HepG2 (cell line): ENCODE measurements around the gene DNAJC5. TPM values are rescaled to one million over a fixed set of nuclear protein-coding genes. Genes with fewer than 3 reads are reported as not detected.
"Not testable (repeated sequence)": the region's sequence is repeated elsewhere in the genome, so short reads cannot be mapped to it uniquely, and the experiment has no call there.

ENCODE experiments used
- ATAC-seq: fragments of 200-7000 bp; cut with Tn5 transposase; 3 replicates; pipeline ENCODE4 v1.9.1; 2020; ENCODE audit warnings: mild to moderate bottlenecking, moderate library complexity
- BruUV-seq: library from RNA; stranded (reverse); fragments of 400-500 nt; replicated peaks from 2 replicates; lab custom pipeline; 2021; lab: Mats Ljungman, UMichigan
- CTCF ChIA-PET: fragments of 300-600 bp; formaldehyde crosslinking; extraction: SDS; loops from one replicate; lab custom pipeline; 2021; ENCODE audit warnings: low total read pairs, inconsistent platforms, low intra/inter-chr PET ratio; lab: Yijun Ruan, JAX
- POLR2A ChIA-PET: fragments of 350-600 bp; sonication (Branson Sonifier 250); formaldehyde crosslinking; loops from one replicate; lab custom pipeline; 2020; ENCODE audit warnings: antibody characterized with exemption, inconsistent platforms; lab: Yijun Ruan, JAX
- DNase-seq: peaks from one replicate; pipeline ENCODE4 v3.0.0-alpha.2; 2015; ENCODE audit warnings: low spot score
- FAIRE-seq: peaks from 3 replicates; lab custom pipeline; 2011; peaks lifted over from hg19 to GRCh38; lab: Jason Lieb, UNC
- H2AFZ ChIP-seq: one replicate; pipeline ENCODE4 v1.6.1; 2011; ENCODE audit warnings: low read length, inconsistent platforms
- H3K27ac ChIP-seq: fragments of 300-600 bp; 3 replicates; pipeline ENCODE4 v1.8.0; 2011; ENCODE audit warnings: mixed run types, mild to moderate bottlenecking, mixed read lengths, low read length, inconsistent platforms; ENCODE audit not compliant: insufficient read depth; ENCODE audit errors: extremely low read length
- H3K27me3 ChIP-seq, 2 experiments: fragments of 200-600 bp in 1 of 2; 2 replicates in 1 of 2; 3 replicates in 1 of 2; pipeline versions ENCODE4 v1.6.0 to v1.8.0; 2011; ENCODE audit warnings: low read length in 2 of 2, mild to moderate bottlenecking in 2 of 2, moderate library complexity in 2 of 2, inconsistent platforms in 1 of 2; ENCODE audit not compliant: insufficient read depth in 2 of 2, control insufficient read depth in 1 of 2
- H3K36me3 ChIP-seq, 2 experiments: fragments of 200-600 bp in 1 of 2; replicated peaks in 1 of 2; 2 replicates in 1 of 2; 3 replicates in 1 of 2; pipeline versions ENCODE4 v1.5.1 to v1.8.0; 2011; ENCODE audit warnings: low read length in 2 of 2, inconsistent platforms in 1 of 2; ENCODE audit not compliant: insufficient read depth in 2 of 2, control insufficient read depth in 1 of 2
- H3K4me1 ChIP-seq: 2 replicates; pipeline ENCODE4 v1.5.1; 2012; ENCODE audit warnings: low read length, inconsistent platforms; ENCODE audit not compliant: insufficient read depth
- H3K4me2 ChIP-seq: 2 replicates; pipeline ENCODE4 v1.6.0; 2011; ENCODE audit warnings: low read depth, low read length, inconsistent platforms
- H3K4me3 ChIP-seq, 3 experiments: fragments of 200-600 bp in 1 of 3; sonication (generic), shearing (Covaris generic) in 1 of 3; replicated peaks in 1 of 3; 2 replicates each; pipeline ENCODE4 v1.5.1; 2011 to 2016; ENCODE audit warnings: low read length in 3 of 3, inconsistent platforms in 2 of 3, low read depth in 2 of 3, mild to moderate bottlenecking in 2 of 3, control low read depth in 1 of 3, mixed read lengths in 1 of 3; ENCODE audit not compliant: insufficient read depth in 1 of 3
- H3K79me2 ChIP-seq: one replicate; pipeline ENCODE4 v1.6.1; 2011; ENCODE audit warnings: low read length, inconsistent platforms; ENCODE audit not compliant: insufficient read depth
- H3K9ac ChIP-seq: 2 replicates; pipeline ENCODE4 v1.6.0; 2011; ENCODE audit warnings: mild to moderate bottlenecking, low read depth, low read length, inconsistent platforms; ENCODE audit not compliant: insufficient read depth
- H3K9me3 ChIP-seq: 2 replicates; pipeline ENCODE4 v1.5.1; 2012; ENCODE audit warnings: mild to moderate bottlenecking, low read length
- H4K20me1 ChIP-seq: 2 replicates; pipeline ENCODE4 v1.6.0; 2011; ENCODE audit warnings: inconsistent platforms, mild to moderate bottlenecking, low read length, moderate library complexity; ENCODE audit not compliant: insufficient read depth
- CEBPB ChIP-seq: IDR thresholded peaks from 2 replicates; pipeline ENCODE4 v1.6.1; 2011; ENCODE audit warnings: low read depth, low read length, improper control_type of control experiment, borderline replicate concordance
- MAFG ChIP-seq: sonication (generic); formaldehyde crosslinking; IDR thresholded peaks from 2 replicates; pipeline ENCODE4 v1.5.1; 2020; ENCODE audit warnings: mild to moderate bottlenecking, missing genetic modification reagents
- RBFOX2 ChIP-seq: fragments of 200-400 bp; formaldehyde crosslinking; IDR thresholded peaks from 2 replicates; pipeline ENCODE4 v1.6.1; 2017; ENCODE audit warnings: low read depth, mild to moderate bottlenecking, low read length
- ZNF432 ChIP-seq: sonication (generic); formaldehyde crosslinking; IDR thresholded peaks from 2 replicates; pipeline ENCODE4 v1.5.0; 2020; ENCODE audit warnings: missing genetic modification reagents, mild to moderate bottlenecking, borderline replicate concordance
- whole genome bisulfite sequencing: methylation state at CpG from one replicate; pipeline ENCODE4 v1.1.6; 2017; ENCODE audit warnings: low lambda C conversion rate; 5-methylcytosine and 5-hydroxymethylcytosine counted together
- in situ Hi-C: cut with HindIII; loops from 2 replicates; pipeline ENCODE4 v1.10.0; 2017; ENCODE audit warnings: low pct_unique_long_range_greater_than_20kb; ENCODE audit not compliant: extremely low pct_ligation_motif_present
- intact Hi-C: fragments of 100-400 bp; cut with micrococcal nuclease; formaldehyde crosslinking; loops from one replicate; pipeline ENCODE4 v1.10.0; 2022; ENCODE audit not compliant: unreplicated experiment
- polyA plus RNA-seq, 8 experiments: library from polyadenylated mRNA; depleted of rRNA in 3 of 8; stranded (reverse) in 7 of 8; unstranded in 1 of 8; fragments of >200 nt; fragmentation: Illumina TruSeq in 4 of 8; extraction: Trizol in 4 of 8; gene quantifications; 2 replicates each; pipeline versions ENCODE4 v1.2.1 to v1.2.3, GENCODE V29; 2011 to 2016; ENCODE audit warnings: low read depth in 4 of 8, missing spikeins in 1 of 8, mixed read lengths in 1 of 8; ENCODE audit not compliant: insufficient read depth in 1 of 8
- total RNA-seq, 5 experiments: library from RNA; depleted of rRNA; stranded (reverse); fragments of >200 nt; fragmentation: Illumina TruSeq; extraction: Trizol; gene quantifications; 2 replicates each; pipeline ENCODE4 v1.2.3, GENCODE V29; 2016; ENCODE audit warnings: low read depth in 1 of 5
- TF ChIP-seq, protein P1 (sequence below): sonication (generic); formaldehyde crosslinking; IDR thresholded peaks from 2 replicates; pipeline ENCODE4 v1.8.0; 2022; ENCODE audit warnings: missing genetic modification reagents, mild to moderate bottlenecking, borderline replicate concordance
- TF ChIP-seq, protein P2 (sequence below): sonication (generic); formaldehyde crosslinking; IDR thresholded peaks from 2 replicates; pipeline ENCODE4 v1.4.0; 2020; ENCODE audit warnings: mild to moderate bottlenecking, missing genetic modification reagents

Gene DNAJC5
- total and polyA plus RNA-seq, 2 of the 13 experiments (the other 11 are each of a cell fraction or from before 2014, with no cell fraction given): 42.8 to 64.5 TPM

DNA sequence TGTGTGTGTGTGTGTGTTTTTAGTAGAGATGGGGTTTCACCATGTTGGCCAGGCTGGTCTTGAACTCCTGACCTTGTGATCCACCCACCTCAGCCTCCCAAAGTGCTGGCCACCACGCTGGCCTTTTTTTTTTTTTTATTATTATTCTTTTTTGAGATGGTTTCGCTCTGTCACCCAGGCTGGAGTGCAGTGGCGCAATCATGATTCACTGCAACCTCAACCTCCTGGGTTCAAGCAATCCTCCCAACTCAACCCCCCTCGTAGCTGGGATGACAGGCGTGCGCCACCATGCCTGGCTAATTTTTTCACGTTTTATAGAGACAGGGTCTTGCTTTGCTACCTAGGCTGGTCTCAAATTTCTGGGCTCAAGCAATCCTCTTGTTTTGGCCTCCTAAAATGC, 20.7 kb upstream of the DNAJC5 start:
- CTCF ChIA-PET, H3K4me1 ChIP-seq, H3K27ac ChIP-seq, intact Hi-C loops, H3K4me3 ChIP-seq, DNase-seq, FAIRE-seq, BruUV-seq, in situ Hi-C loops, H3K4me2 ChIP-seq, ATAC-seq, H3K9me3 ChIP-seq, H3K9ac ChIP-seq, H3K27me3 ChIP-seq, H2AFZ ChIP-seq: not testable (repeated sequence)
- peaks cover 44% of the 10 kb centered on the region for H3K79me2 ChIP-seq
- POLR2A ChIA-PET: interaction anchor here (2.7 kb wide), 1 partner anchor 9 kb away, joined by 12 read pairs; the partner anchor contains the start of gene TPD52L2
- WGBS: 97% methylated on average over 7 of the region's 7 CpGs
- TF ChIP-seq, protein P1, sequence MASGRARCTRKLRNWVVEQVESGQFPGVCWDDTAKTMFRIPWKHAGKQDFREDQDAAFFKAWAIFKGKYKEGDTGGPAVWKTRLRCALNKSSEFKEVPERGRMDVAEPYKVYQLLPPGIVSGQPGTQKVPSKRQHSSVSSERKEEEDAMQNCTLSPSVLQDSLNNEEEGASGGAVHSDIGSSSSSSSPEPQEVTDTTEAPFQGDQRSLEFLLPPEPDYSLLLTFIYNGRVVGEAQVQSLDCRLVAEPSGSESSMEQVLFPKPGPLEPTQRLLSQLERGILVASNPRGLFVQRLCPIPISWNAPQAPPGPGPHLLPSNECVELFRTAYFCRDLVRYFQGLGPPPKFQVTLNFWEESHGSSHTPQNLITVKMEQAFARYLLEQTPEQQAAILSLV (CRISPR knock-in tag): 0 out of 2 replicates have a peak, but pooled peaks have one; percentile 26
- TF ChIP-seq CEBPB: 0 out of 2 replicates have a peak, but pooled peaks have one; percentile 26
- peaks cover 56 to 87% of the 10 kb centered on the region in 2 experiments for H3K36me3 ChIP-seq
- peaks cover 19% of the 10 kb centered on the region; the same call in 1 of the 2 replicates for H4K20me1 ChIP-seq

DNA sequence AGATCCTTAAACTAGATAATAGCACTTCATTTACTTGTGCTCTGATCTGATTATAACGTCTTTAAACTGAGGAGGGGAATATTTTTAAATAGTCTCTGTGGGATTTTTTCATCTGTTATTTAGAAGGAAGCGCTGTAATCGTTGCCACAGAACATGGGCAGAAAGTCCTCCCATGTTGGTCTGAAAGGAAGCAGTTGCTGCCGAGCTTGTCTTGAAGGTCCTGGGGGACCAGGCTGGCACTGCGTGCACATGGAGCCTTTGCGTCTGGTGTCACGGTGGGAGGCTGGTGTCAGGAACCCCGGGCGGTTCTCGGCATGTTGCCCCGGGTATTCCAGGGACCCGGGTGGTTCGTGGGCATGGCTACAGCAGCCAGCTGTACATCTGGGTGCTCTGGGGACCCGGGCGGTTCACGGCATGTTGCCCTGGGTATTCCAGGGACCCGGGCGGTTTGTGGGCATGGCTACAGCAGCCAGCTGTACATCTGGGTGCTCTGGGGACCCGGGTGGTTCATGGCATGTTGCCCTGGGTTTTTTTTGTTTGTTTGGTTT, 18.4 kb upstream of the DNAJC5 start:
- Histone ChIP-seq H3K9me3 (no peaks in the 10 kb centered on the region), H4K20me1 (peaks cover 28% of the 10 kb centered on the region; the same call in 1 of the 2 replicates), H3K4me1 (no peaks in the 10 kb centered on the region), H2AFZ (no peak overlapping the region), H3K79me2 (peaks cover 42% of the 10 kb centered on the region), H3K27ac (no peak overlapping the region), H3K4me3 (no peak overlapping the region), H3K36me3 (peaks cover 59 to 71% of the 10 kb centered on the region in 2 experiments), H3K27me3 (no peaks in the 10 kb centered on the region), H3K9ac (no peak overlapping the region), H3K4me2 (no peak overlapping the region)
- intact Hi-C loops (no loop called here), in situ Hi-C loops (no loop called here)
- 94% methylated on average over 15 of the region's 19 CpGs for WGBS
- DNase-seq: no peak
- BruUV-seq: no TSS peak
- FAIRE-seq: no peak
- ATAC-seq: no peak
- ChIA-PET POLR2A (interaction anchor here (1.4 to 1.5 kb wide), 2 partner anchors 11 to 20 kb away, joined by 5 to 7 read pairs; partner anchors contain the start of gene TPD52L2), CTCF (no interaction called here)
- TF ChIP-seq, protein P2, sequence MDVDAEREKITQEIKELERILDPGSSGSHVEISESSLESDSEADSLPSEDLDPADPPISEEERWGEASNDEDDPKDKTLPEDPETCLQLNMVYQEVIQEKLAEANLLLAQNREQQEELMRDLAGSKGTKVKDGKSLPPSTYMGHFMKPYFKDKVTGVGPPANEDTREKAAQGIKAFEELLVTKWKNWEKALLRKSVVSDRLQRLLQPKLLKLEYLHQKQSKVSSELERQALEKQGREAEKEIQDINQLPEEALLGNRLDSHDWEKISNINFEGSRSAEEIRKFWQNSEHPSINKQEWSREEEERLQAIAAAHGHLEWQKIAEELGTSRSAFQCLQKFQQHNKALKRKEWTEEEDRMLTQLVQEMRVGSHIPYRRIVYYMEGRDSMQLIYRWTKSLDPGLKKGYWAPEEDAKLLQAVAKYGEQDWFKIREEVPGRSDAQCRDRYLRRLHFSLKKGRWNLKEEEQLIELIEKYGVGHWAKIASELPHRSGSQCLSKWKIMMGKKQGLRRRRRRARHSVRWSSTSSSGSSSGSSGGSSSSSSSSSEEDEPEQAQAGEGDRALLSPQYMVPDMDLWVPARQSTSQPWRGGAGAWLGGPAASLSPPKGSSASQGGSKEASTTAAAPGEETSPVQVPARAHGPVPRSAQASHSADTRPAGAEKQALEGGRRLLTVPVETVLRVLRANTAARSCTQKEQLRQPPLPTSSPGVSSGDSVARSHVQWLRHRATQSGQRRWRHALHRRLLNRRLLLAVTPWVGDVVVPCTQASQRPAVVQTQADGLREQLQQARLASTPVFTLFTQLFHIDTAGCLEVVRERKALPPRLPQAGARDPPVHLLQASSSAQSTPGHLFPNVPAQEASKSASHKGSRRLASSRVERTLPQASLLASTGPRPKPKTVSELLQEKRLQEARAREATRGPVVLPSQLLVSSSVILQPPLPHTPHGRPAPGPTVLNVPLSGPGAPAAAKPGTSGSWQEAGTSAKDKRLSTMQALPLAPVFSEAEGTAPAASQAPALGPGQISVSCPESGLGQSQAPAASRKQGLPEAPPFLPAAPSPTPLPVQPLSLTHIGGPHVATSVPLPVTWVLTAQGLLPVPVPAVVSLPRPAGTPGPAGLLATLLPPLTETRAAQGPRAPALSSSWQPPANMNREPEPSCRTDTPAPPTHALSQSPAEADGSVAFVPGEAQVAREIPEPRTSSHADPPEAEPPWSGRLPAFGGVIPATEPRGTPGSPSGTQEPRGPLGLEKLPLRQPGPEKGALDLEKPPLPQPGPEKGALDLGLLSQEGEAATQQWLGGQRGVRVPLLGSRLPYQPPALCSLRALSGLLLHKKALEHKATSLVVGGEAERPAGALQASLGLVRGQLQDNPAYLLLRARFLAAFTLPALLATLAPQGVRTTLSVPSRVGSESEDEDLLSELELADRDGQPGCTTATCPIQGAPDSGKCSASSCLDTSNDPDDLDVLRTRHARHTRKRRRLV (CRISPR knock-in tag): no peak
- TF ChIP-seq MAFG (CRISPR knock-in tag): no peak
- TF ChIP-seq RBFOX2: peak; percentile 71
- TF ChIP-seq ZNF432 (CRISPR knock-in tag): no peak
